Measurements from ENCODE around the gene KRTAP4-1. TPM values are rescaled to one million over a fixed set of nuclear protein-coding genes. Genes with fewer than 3 reads are reported as not detected.
"Not testable (repeated sequence)": the region's sequence is repeated elsewhere in the genome, so short reads cannot be mapped to it uniquely, and the experiment has no call there.

The KRTAP4-1 gene
- total and polyA plus RNA-seq, 11 donors, result not detected

GRCh38 chr17:41140360-41141131, 44.2 kb downstream of the KRTAP4-1 start, which contains the start of gene KRTAP4-6:
TSS of gene KRTAP4-6 (minus strand) at chr17:41140544. CDS start at chr17:41140487, 57 bp downstream.
- WGBS, 4 donors, result 76 to 84% (median 82%) methylated on average over 5 to 6 of the region's 6 CpGs
- TF ChIP-seq, protein P1, sequence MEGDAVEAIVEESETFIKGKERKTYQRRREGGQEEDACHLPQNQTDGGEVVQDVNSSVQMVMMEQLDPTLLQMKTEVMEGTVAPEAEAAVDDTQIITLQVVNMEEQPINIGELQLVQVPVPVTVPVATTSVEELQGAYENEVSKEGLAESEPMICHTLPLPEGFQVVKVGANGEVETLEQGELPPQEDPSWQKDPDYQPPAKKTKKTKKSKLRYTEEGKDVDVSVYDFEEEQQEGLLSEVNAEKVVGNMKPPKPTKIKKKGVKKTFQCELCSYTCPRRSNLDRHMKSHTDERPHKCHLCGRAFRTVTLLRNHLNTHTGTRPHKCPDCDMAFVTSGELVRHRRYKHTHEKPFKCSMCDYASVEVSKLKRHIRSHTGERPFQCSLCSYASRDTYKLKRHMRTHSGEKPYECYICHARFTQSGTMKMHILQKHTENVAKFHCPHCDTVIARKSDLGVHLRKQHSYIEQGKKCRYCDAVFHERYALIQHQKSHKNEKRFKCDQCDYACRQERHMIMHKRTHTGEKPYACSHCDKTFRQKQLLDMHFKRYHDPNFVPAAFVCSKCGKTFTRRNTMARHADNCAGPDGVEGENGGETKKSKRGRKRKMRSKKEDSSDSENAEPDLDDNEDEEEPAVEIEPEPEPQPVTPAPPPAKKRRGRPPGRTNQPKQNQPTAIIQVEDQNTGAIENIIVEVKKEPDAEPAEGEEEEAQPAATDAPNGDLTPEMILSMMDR (IDR thresholded peaks at IDR 0.05), result no peak
- no peak for TF ChIP-seq POLR2A (IDR thresholded peaks at IDR 0.05)
- no peak within 1 kb of the TSS for H3K4me3 ChIP-seq
- DNase-seq, result no peak
- no peak for ATAC-seq
- no peaks in the 10 kb centered on the region for H3K36me3 ChIP-seq
- peaks cover 0 to 2% (median 0%) of the 10 kb centered on the region in 9 donors for H3K27me3 ChIP-seq
- H3K4me1 ChIP-seq, result no peaks in the 10 kb centered on the region
- no peak within 1 kb of the TSS for H3K27ac ChIP-seq
- H3K9me3 ChIP-seq, result peaks cover 0 to 23% (median 6%) of the 10 kb centered on the region in 12 donors
- intact Hi-C loops (cut with DNase I), result no loop called here

DNA sequence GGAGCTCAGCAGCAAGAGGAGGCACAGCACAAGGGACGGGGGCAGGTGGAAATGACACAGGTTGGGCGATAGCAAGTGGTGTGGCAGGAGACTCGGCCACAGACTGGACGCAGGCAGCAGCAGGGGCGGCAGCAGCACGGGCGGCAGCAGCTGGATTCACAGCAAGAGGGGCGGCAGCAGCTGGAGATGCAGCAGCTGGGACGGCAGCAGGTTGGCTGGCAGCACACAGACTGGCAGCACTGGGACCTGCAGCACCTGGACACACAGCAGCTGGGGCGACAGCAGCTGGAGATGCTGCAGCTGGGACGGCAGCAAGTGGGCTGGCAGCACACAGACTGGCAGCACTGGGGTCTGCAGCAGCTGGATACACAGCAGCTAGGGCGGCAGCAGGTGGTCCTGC, 44.8 kb downstream of the KRTAP4-1 start:
- 76 to 88% (median 86%) methylated on average over 11 to 12 of the region's 12 CpGs for WGBS, 4 donors

More for the DNA sequence above, 44.8 kb downstream of the KRTAP4-1 start:
- H3K27me3 ChIP-seq; H3K27ac ChIP-seq; H3K4me1 ChIP-seq; intact Hi-C loops (cut with DNase I); H3K36me3 ChIP-seq; H3K4me3 ChIP-seq; DNase-seq; ATAC-seq: not testable (repeated sequence)
- H3K9me3 ChIP-seq, result peaks cover 0 to 23% (median 6%) of the 10 kb centered on the region in 12 donors

Other genes starting within 250 kb of the KRTAP4-1 start
Only the 30 nearest of the 41 such genes appear.
- gene KRTAP1-5, start 157.7 kb downstream of the KRTAP4-1 start, total RNA-seq, result not detected
- not detected for gene KRTAP1-5, start 157.7 kb downstream of the KRTAP4-1 start, polyA plus RNA-seq
- gene KRTAP1-4, start 154.7 kb downstream of the KRTAP4-1 start, total RNA-seq, result not detected
- gene KRTAP1-4, start 154.7 kb downstream of the KRTAP4-1 start, polyA plus RNA-seq, result not detected
- not detected for gene KRTAP1-3, start 150.0 kb downstream of the KRTAP4-1 start, total RNA-seq
- not detected for gene KRTAP1-3, start 150.0 kb downstream of the KRTAP4-1 start, polyA plus RNA-seq
- not detected for gene KRTAP1-1, start 143.5 kb downstream of the KRTAP4-1 start, total RNA-seq
- gene KRTAP1-1, start 143.5 kb downstream of the KRTAP4-1 start, polyA plus RNA-seq, result not detected
- gene KRTAP2-1, start 137.6 kb downstream of the KRTAP4-1 start, total RNA-seq, result not detected
- gene KRTAP2-1, start 137.6 kb downstream of the KRTAP4-1 start, polyA plus RNA-seq, result not detected
- not detected for gene KRTAP2-2, start 129.7 kb downstream of the KRTAP4-1 start, total RNA-seq
- gene KRTAP2-2, start 129.7 kb downstream of the KRTAP4-1 start, polyA plus RNA-seq, result not detected
- not detected for gene KRTAP2-3, start 124.8 kb downstream of the KRTAP4-1 start, total RNA-seq
- gene KRTAP2-3, start 124.8 kb downstream of the KRTAP4-1 start, polyA plus RNA-seq, result not detected
- not detected for gene KRTAP2-4, start 119.0 kb downstream of the KRTAP4-1 start, total RNA-seq
- gene KRTAP2-4, start 119.0 kb downstream of the KRTAP4-1 start, polyA plus RNA-seq, result not detected
- gene KRTAP4-7, start 100.8 kb downstream of the KRTAP4-1 start, total RNA-seq, result not detected
- not detected for gene KRTAP4-7, start 100.8 kb downstream of the KRTAP4-1 start, polyA plus RNA-seq
- gene KRTAP4-8, start 86.8 kb downstream of the KRTAP4-1 start, total RNA-seq, result not detected
- not detected for gene KRTAP4-8, start 86.8 kb downstream of the KRTAP4-1 start, polyA plus RNA-seq
- gene KRTAP4-16, start 82.7 kb downstream of the KRTAP4-1 start, total RNA-seq, result not detected
- gene KRTAP4-16, start 82.7 kb downstream of the KRTAP4-1 start, polyA plus RNA-seq, result not detected
- gene KRTAP4-9, start 79.5 kb downstream of the KRTAP4-1 start, total RNA-seq, result not detected
- gene KRTAP4-9, start 79.5 kb downstream of the KRTAP4-1 start, polyA plus RNA-seq, result not detected
- not detected for gene KRTAP4-11, start 66.5 kb downstream of the KRTAP4-1 start, total RNA-seq
- not detected for gene KRTAP4-11, start 66.5 kb downstream of the KRTAP4-1 start, polyA plus RNA-seq
- not detected for gene KRTAP4-12, start 60.7 kb downstream of the KRTAP4-1 start, total RNA-seq
- gene KRTAP4-12, start 60.7 kb downstream of the KRTAP4-1 start, polyA plus RNA-seq, result not detected
- gene KRTAP4-6, start 44.4 kb downstream of the KRTAP4-1 start, total RNA-seq, result not detected
- not detected for gene KRTAP4-6, start 44.4 kb downstream of the KRTAP4-1 start, polyA plus RNA-seq
- not detected for gene KRTAP4-5, start 35.1 kb downstream of the KRTAP4-1 start, total RNA-seq
- gene KRTAP4-5, start 35.1 kb downstream of the KRTAP4-1 start, polyA plus RNA-seq, result not detected
- gene KRTAP4-4, start 24.2 kb downstream of the KRTAP4-1 start, total RNA-seq, result not detected
- not detected for gene KRTAP4-4, start 24.2 kb downstream of the KRTAP4-1 start, polyA plus RNA-seq
- not detected for gene KRTAP4-3, start 16.7 kb downstream of the KRTAP4-1 start, total RNA-seq
- not detected for gene KRTAP4-3, start 16.7 kb downstream of the KRTAP4-1 start, polyA plus RNA-seq
- gene KRTAP4-2, start 6.7 kb downstream of the KRTAP4-1 start, total RNA-seq, result not detected
- gene KRTAP4-2, start 6.7 kb downstream of the KRTAP4-1 start, polyA plus RNA-seq, result not detected
- gene KRTAP9-1, start 5.0 kb upstream of the KRTAP4-1 start, total RNA-seq, result not detected
- not detected for gene KRTAP9-1, start 5.0 kb upstream of the KRTAP4-1 start, polyA plus RNA-seq
- gene KRTAP9-2, start 41.7 kb upstream of the KRTAP4-1 start, total RNA-seq, result not detected
- gene KRTAP9-2, start 41.7 kb upstream of the KRTAP4-1 start, polyA plus RNA-seq, result not detected
- gene KRTAP9-3, start 47.5 kb upstream of the KRTAP4-1 start, total RNA-seq, result not detected
- gene KRTAP9-3, start 47.5 kb upstream of the KRTAP4-1 start, polyA plus RNA-seq, result not detected
- not detected for gene KRTAP9-8, start 53.1 kb upstream of the KRTAP4-1 start, total RNA-seq
- gene KRTAP9-8, start 53.1 kb upstream of the KRTAP4-1 start, polyA plus RNA-seq, result not detected
- not detected for gene KRTAP9-4, start 64.8 kb upstream of the KRTAP4-1 start, total RNA-seq
- gene KRTAP9-4, start 64.8 kb upstream of the KRTAP4-1 start, polyA plus RNA-seq, result not detected
- not detected for gene KRTAP9-9, start 70.5 kb upstream of the KRTAP4-1 start, total RNA-seq
- gene KRTAP9-9, start 70.5 kb upstream of the KRTAP4-1 start, polyA plus RNA-seq, result not detected
- gene KRTAP9-6, start 80.5 kb upstream of the KRTAP4-1 start, total RNA-seq, result not detected
- not detected for gene KRTAP9-6, start 80.5 kb upstream of the KRTAP4-1 start, polyA plus RNA-seq
- not detected for gene KRTAP9-7, start 90.8 kb upstream of the KRTAP4-1 start, total RNA-seq
- gene KRTAP9-7, start 90.8 kb upstream of the KRTAP4-1 start, polyA plus RNA-seq, result not detected
- gene KRTAP29-1, start 117.9 kb upstream of the KRTAP4-1 start, total RNA-seq, result not detected
- gene KRTAP29-1, start 117.9 kb upstream of the KRTAP4-1 start, polyA plus RNA-seq, result not detected
- not detected for gene KRTAP16-1, start 124.4 kb upstream of the KRTAP4-1 start, total RNA-seq
- not detected for gene KRTAP16-1, start 124.4 kb upstream of the KRTAP4-1 start, polyA plus RNA-seq
- not detected for gene KRTAP17-1, start 130.8 kb upstream of the KRTAP4-1 start, total RNA-seq
- gene KRTAP17-1, start 130.8 kb upstream of the KRTAP4-1 start, polyA plus RNA-seq, result not detected

All from heart left ventricle (tissue), 16 donors.